ENCODE measurements around the gene SNN. TPM values are rescaled to one million over a fixed set of nuclear protein-coding genes. Genes with fewer than 3 reads are reported as not detected.

SNN gene
- total and polyA plus RNA-seq, 9 donors, result 8.0 to 40.3 (median 18.5) TPM

DNA sequence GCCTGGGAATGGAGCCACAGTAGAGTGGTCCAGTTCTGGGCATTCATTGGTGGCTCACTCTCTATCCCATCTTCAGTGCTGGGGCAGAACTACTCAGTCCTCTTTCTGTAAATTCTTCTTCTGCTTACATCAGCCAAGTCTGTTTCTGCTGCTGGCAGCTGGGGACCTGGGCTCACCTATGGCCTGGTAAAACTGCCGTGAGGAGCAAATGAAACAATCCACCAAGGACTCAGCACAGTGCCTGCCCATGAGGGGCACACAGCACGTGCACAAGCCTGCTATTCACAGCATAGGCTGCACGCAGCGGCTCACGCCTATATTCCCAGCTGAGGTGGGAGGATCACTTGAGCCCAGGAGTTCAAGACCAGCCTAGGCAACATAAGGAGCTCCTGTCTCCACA, 30.9 kb upstream of the SNN start:
- Histone ChIP-seq H3K27me3 (no peaks in the 10 kb centered on the region), H3K27ac (peak overlapping the region in 1 of 2 donors; percentile 2), H3K9me3 (no peaks in the 10 kb centered on the region), H3K4me1 (ENCODE audit: insufficient read depth) (peaks cover 19% of the 10 kb centered on the region), H3K36me3 (no peaks in the 10 kb centered on the region), H3K4me3 (no peak overlapping the region)
- WGBS, 3 donors, result 69 to 79% (median 78%) methylated on average over 5 of the region's 5 CpGs
- no peak for DNase-seq
- intact Hi-C loops (cut with DNase I), result loop anchor here in 3 of 4 donors (5.0 to 10.0 kb wide), 3 partner anchors 103 to 673 kb away; no protein-coding TSS in a partner anchor
- TF ChIP-seq POLR2A (IDR thresholded peaks at IDR 0.05) (no peak), EP300 (IDR thresholded peaks at IDR 0.05) (no peak)
- TF ChIP-seq, protein P1, sequence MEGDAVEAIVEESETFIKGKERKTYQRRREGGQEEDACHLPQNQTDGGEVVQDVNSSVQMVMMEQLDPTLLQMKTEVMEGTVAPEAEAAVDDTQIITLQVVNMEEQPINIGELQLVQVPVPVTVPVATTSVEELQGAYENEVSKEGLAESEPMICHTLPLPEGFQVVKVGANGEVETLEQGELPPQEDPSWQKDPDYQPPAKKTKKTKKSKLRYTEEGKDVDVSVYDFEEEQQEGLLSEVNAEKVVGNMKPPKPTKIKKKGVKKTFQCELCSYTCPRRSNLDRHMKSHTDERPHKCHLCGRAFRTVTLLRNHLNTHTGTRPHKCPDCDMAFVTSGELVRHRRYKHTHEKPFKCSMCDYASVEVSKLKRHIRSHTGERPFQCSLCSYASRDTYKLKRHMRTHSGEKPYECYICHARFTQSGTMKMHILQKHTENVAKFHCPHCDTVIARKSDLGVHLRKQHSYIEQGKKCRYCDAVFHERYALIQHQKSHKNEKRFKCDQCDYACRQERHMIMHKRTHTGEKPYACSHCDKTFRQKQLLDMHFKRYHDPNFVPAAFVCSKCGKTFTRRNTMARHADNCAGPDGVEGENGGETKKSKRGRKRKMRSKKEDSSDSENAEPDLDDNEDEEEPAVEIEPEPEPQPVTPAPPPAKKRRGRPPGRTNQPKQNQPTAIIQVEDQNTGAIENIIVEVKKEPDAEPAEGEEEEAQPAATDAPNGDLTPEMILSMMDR (IDR thresholded peaks at IDR 0.05), result no peak

DNA sequence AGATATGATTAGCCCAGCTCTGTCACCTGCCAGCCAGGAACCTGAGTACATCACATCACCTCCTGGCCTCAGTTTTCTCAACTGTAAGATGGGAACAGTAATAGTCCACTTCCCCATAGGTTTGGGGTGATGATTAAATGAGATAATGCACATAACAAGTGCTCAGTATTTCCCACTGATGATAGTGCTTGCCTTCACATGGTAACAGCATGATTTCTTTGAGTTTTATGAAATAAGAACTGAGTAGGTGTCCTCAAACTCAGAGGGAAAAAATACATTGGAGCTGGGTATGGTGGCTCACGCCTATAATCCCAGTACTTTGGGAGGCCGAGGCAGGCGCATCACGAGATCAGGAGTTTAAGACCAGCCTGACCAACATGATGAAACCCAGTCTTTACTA, 30.1 kb upstream of the SNN start:
- TF ChIP-seq, protein P1 (IDR thresholded peaks at IDR 0.05), result no peak
- TF ChIP-seq EP300 (IDR thresholded peaks at IDR 0.05) (no peak), POLR2A (IDR thresholded peaks at IDR 0.05) (no peak)
- WGBS, 3 donors, result 91 to 95% (median 93%) methylated on average over 4 of the region's 4 CpGs
- no peak overlapping the region for H3K27ac ChIP-seq

DNA sequence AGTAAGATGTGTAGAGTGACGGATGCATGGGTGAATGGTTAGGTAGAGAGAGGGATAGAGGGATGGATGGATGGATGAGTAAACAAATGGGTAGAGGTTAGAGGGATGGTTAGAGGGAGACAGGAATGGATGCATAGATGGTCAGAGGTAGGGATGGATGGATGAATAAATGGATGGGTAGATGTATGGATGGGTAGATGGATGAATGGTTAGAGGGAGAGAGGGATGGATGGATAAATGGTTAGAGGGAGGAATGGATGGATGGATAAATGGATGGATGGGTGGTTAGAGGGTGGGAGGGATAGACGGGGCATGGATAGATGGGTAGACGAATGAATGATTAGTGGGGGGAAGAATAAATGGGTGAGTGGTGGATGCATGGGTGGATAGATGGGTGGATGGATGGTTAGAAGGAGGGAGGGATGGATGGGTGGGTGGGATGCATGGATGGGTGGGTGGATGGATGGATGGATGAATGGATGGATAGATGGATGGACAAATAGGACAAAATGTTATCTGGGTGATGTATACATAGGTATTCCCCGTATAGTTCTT, 29.2 kb upstream of the SNN start:
- no peak overlapping the region for H3K4me3 ChIP-seq
- no peaks in the 10 kb centered on the region for H3K36me3 ChIP-seq
- no peaks in the 10 kb centered on the region for H3K9me3 ChIP-seq
- peaks cover 9% of the 10 kb centered on the region for H3K4me1 ChIP-seq (ENCODE audit: insufficient read depth)
- WGBS, 3 donors, result 45 to 48% (median 47%) methylated on average over 4 of the region's 4 CpGs
- TF ChIP-seq POLR2A (IDR thresholded peaks at IDR 0.05) (no peak), EP300 (IDR thresholded peaks at IDR 0.05) (no peak)
- TF ChIP-seq, protein P1 (IDR thresholded peaks at IDR 0.05), result no peak
- intact Hi-C loops (cut with DNase I), result loop anchor here in 3 of 4 donors (5.0 to 10.0 kb wide), 3 partner anchors 104 to 674 kb away; no protein-coding TSS in a partner anchor
- DNase-seq, result no peak
- no peak overlapping the region for H3K27ac ChIP-seq
- H3K27me3 ChIP-seq, result no peaks in the 10 kb centered on the region

More for the DNA sequence above, 30.1 kb upstream of the SNN start:
- Histone ChIP-seq H3K4me3 (no peak overlapping the region), H3K27me3 (no peaks in the 10 kb centered on the region), H3K9me3 (no peaks in the 10 kb centered on the region), H3K4me1 (ENCODE audit: insufficient read depth) (peaks cover 12% of the 10 kb centered on the region), H3K36me3 (no peaks in the 10 kb centered on the region)
- intact Hi-C loops (cut with DNase I), result loop anchor here in 3 of 4 donors (5.0 to 10.0 kb wide), 3 partner anchors 103 to 673 kb away; no protein-coding TSS in a partner anchor
- DNase-seq, result no peak

DNA sequence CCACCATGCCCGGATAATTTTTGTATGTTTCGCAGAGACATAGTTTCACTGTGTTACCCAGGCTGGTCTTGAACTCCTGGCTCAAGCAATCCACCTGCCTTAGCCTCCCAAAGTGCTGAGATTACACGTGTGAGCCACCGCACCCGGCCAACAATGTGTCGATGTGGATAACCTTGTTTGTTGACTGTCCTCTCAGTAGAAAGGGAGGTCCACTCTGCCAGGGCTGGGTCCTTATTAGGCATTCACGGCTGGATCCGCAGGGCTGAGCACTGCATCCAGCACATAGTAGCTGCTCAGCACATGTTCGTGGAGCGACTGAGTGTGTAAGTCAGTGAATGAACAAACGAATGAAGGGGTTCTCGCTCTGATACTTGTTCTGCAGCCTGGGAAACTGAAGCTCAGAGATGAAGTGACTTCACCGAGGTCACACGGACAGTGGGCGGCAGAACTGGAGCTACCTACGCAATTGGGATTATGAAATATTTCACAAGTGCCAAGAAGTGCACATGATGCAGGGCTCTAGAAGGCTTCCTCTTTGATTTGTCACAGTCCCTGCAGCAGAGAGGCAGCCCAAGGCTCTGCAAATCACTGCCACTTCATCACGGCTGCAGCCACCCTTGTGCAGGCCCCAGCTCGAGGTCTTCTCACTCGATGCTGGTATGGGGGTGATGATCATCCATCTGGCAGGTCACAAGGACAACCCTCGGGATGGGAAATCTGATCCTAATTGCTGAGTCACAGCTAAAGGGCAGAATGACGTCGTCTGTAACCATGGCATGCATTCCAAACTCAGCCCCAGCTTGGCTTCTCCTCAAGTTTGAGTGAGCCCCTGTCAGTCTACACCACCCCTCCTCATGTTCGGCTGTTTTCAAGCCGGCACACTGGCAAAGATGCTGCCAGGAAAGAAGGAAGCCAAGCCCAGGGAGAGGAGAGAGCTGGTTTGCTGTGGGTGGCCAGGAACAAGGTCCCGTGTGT, 28.0 kb upstream of the SNN start:
- TF ChIP-seq, protein P1 (IDR thresholded peaks at IDR 0.05), result no peak
- peak; percentile 63 for TF ChIP-seq POLR2A (IDR thresholded peaks at IDR 0.05)
- TF ChIP-seq EP300 (IDR thresholded peaks at IDR 0.05), result peak; percentile 95
- DNase-seq, result peak; percentile 61 to 87 (median 72)
- H3K27me3 ChIP-seq, result no peaks in the 10 kb centered on the region
- intact Hi-C loops (cut with DNase I), result loop anchor here (2.0 to 10.0 kb wide), 7 partner anchors 53 to 675 kb away; partner anchors contain the start of gene LITAF (in 1 of the 4)
- H3K4me3 ChIP-seq, result no peak overlapping the region
- H3K4me1 ChIP-seq (ENCODE audit: insufficient read depth), result peaks cover 9% of the 10 kb centered on the region
- 46 to 51% (median 48%) methylated on average over 25 of the region's 25 CpGs for WGBS, 3 donors
- H3K27ac ChIP-seq, result peak overlapping the region; percentile 71 to 79
- no peaks in the 10 kb centered on the region for H3K9me3 ChIP-seq
- no peaks in the 10 kb centered on the region for H3K36me3 ChIP-seq

Data from ovary (tissue), 9 donors.